Measurements from ENCODE around the gene SRRM4. TPM values are rescaled to one million over a fixed set of nuclear protein-coding genes. Genes with fewer than 3 reads are reported as not detected.
A peak's percentile ranks its signal among the peaks of the same experiment; 100 is the strongest.

Gene SRRM4
- total and polyA plus RNA-seq, 12 donors = 0.06 to 0.49 (median 0.29) TPM

DNA sequence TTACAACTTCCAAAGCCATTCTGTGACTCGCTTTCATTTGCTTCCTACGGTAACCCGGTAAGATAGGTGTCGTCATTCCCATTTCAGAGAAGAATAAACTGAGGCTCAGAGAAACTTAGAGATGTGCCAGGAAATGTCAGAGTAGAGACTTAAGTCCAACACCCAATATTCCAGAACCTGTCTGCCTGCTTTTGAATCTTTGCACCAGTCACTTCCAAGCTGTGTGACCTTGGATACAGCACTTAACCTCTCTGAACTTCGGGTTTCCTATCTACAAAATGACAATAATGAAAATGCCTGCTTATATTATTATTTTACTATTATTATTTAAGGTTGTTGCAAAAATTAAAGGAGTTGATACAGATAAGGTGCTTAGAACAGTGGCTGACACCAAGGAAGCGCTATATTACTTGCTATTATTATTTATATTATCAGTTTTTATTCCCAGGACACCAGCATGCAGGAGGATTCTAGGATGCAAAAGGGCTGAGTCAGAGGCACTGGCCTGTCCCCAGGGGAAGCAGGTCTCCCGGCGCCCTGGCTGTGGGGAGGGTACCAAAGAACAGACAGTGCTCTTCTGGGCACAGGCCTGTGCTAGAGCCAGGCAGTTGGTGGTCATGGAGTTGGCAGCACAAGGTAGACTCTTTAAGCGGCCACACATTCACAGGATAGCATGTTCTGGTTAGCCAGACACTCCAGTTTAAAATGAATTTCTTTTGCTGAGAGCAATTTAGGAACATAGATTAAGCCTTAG, 202.8 kb downstream of the SRRM4 start:
- Histone ChIP-seq H3K27ac (peak overlapping the region; percentile 12 to 99 (median 92)), H3K36me3 (peaks cover 0 to 30% (median 11%) of the 10 kb centered on the region in 9 donors), H3K4me3 (peak overlapping the region; percentile 12 to 89 (median 70)), H3K4me1 (peaks cover 5 to 64% (median 35%) of the 10 kb centered on the region in 9 donors), H3K27me3 (peaks cover 0 to under 1% (median 0%) of the 10 kb centered on the region in 7 donors), H3K9me3 (no peaks in the 10 kb centered on the region)
- ATAC-seq (peak in 6 of 8 donors; percentile 20 to 82 (median 54)), DNase-seq (peak in 1 of 2 donors; percentile 52)
- TF ChIP-seq, protein P1, sequence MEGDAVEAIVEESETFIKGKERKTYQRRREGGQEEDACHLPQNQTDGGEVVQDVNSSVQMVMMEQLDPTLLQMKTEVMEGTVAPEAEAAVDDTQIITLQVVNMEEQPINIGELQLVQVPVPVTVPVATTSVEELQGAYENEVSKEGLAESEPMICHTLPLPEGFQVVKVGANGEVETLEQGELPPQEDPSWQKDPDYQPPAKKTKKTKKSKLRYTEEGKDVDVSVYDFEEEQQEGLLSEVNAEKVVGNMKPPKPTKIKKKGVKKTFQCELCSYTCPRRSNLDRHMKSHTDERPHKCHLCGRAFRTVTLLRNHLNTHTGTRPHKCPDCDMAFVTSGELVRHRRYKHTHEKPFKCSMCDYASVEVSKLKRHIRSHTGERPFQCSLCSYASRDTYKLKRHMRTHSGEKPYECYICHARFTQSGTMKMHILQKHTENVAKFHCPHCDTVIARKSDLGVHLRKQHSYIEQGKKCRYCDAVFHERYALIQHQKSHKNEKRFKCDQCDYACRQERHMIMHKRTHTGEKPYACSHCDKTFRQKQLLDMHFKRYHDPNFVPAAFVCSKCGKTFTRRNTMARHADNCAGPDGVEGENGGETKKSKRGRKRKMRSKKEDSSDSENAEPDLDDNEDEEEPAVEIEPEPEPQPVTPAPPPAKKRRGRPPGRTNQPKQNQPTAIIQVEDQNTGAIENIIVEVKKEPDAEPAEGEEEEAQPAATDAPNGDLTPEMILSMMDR (IDR thresholded peaks at IDR 0.05) = no peak
- intact Hi-C loops (cut with DNase I) = loop anchor here in 2 of 10 donors (5.0 to 10.0 kb wide), 3 partner anchors 67 to 191 kb away; no protein-coding TSS in a partner anchor
- 48 to 64% methylated on average over 9 of the region's 9 CpGs for WGBS, 2 donors

DNA sequence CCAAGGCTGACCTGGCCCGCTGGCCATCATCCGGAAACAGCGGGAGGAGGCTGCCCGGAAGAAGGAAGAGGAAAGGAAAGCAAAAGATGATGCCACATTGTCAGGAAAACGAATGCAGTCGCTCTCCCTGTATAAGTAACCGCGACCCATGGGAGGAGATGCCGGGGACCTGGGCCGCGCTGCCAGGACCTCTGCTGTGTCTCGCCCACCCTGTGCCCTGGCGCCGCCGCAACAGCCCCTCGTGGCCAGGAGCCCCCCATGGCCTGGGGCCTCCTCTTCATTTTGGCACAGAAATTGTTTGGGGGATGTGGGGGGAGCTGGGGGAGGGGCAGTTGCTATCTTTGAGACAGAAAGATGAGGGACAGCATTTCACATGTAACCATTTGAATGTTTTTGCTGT, 213.9 kb downstream of the SRRM4 start:
- Histone ChIP-seq H3K4me3 (no peak overlapping the region), H3K9me3 (no peaks in the 10 kb centered on the region), H3K27ac (no peak overlapping the region), H3K36me3 (peaks cover 0 to 55% (median 27%) of the 10 kb centered on the region in 9 donors), H3K4me1 (peaks cover 0 to 37% (median 13%) of the 10 kb centered on the region in 9 donors), H3K27me3 (no peaks in the 10 kb centered on the region)
- no peak for DNase-seq
- ATAC-seq = no peak
- intact Hi-C loops (cut with DNase I) = no loop called here
- TF ChIP-seq, protein P1 (IDR thresholded peaks at IDR 0.05) = no peak
- WGBS, 2 donors = 92 to 96% methylated on average over 16 of the region's 16 CpGs

DNA sequence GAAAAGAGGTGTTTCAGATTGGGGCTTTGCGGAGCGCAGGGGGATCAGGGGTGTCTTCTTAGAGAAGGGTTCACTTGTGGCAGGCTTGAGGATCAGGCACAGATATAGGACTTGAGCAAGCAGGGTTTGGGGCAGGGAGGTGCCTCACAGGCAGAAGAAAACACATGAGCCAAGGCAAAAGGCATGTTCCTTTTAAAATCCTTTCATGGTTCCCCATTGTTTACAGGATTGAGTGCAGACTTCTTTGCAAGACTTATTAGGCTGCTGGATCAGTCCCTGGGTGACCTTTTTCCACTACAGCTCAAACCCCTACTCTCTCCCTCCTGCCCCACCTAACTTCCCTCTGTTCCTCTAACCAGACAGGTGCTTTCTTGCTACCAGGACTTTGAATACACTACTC, 217.1 kb downstream of the SRRM4 start:
- no peak for DNase-seq
- TF ChIP-seq, protein P1 (IDR thresholded peaks at IDR 0.05) = no peak
- Histone ChIP-seq H3K36me3 (peaks cover 0 to 27% (median 18%) of the 10 kb centered on the region in 9 donors), H3K4me1 (peaks cover 0 to 30% (median 8%) of the 10 kb centered on the region in 9 donors), H3K27me3 (no peaks in the 10 kb centered on the region), H3K27ac (peak overlapping the region in 3 of 10 donors; percentile 10 to 34 (median 27)), H3K4me3 (no peak overlapping the region), H3K9me3 (no peaks in the 10 kb centered on the region)
- ATAC-seq = peak in 1 of 8 donors; percentile 19
- whole genome bisulfite sequencing, 2 donors = 98 to 100% methylated on average over 2 of the region's 2 CpGs
- intact Hi-C loops (cut with DNase I) = no loop called here

DNA sequence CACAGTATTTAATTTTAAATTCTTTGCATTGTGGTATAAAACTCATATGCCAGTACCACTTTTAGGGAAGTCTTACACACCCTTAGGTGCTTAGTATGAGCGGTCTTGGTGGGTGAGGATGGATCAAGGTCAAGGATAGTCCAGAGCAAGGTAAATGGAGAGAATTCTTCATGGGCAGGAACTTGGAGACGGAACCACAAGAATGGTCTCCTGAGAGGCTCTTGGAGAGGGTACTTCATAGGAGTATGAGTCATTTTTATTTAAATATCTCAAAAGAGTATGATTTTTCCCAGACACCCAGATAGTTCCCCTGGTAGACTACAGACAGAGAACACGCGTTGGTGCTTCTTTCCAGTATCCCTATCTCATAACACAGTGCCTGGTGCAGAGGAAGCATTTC, 219.3 kb downstream of the SRRM4 start:
- no peak overlapping the region for H3K4me3 ChIP-seq
- no peak for DNase-seq
- intact Hi-C loops (cut with DNase I) = loop anchor here in 3 of 10 donors (5.0 to 10.0 kb wide), 3 partner anchors 83 to 214 kb away; no protein-coding TSS in a partner anchor
- no peak for ATAC-seq
- peaks cover 0 to 9% (median 0%) of the 10 kb centered on the region in 9 donors for H3K36me3 ChIP-seq
- no peaks in the 10 kb centered on the region for H3K9me3 ChIP-seq
- 81 to 83% methylated on average over 4 of the region's 4 CpGs for WGBS, 2 donors
- peaks cover 5 to 43% (median 16%) of the 10 kb centered on the region in 9 donors for H3K4me1 ChIP-seq
- H3K27me3 ChIP-seq = no peaks in the 10 kb centered on the region
- TF ChIP-seq, protein P1 (IDR thresholded peaks at IDR 0.05) = no peak
- no peak overlapping the region for H3K27ac ChIP-seq

All from heart right ventricle (tissue), 16 donors.